Glomerular visceral epithelial cell (primary cell): ENCODE measurements around the gene MAML3.
"Not testable (repeated sequence)": the region's sequence is repeated elsewhere in the genome, so short reads cannot be mapped to it uniquely, and the experiment has no call there.

Experiments used
- DNase-seq: peaks from one replicate; pipeline ENCODE4 v3.0.0-alpha.2; 2016; ENCODE audit errors: extremely low spot score

The MAML3 gene

DNA sequence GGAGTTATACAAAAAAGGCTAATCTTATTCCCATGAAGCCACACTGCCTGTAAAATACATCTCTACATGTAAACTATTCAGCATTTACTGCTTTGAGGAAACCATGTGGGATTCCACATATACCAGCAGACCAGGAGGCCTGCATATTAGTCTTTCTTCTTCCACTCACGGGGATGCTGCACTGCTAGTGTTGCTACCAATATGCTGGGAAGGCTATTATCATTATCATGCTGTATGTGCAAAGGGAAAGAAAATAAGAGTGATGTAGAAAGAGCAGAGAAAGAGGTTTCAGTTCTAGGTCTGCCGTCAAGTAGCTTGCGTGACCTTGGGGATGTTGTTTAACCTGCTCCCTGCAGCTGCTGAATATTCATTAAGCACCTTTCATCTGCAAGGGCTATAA lies 427.4 kb downstream of the MAML3 start:
- DNase-seq = no peak

DNA sequence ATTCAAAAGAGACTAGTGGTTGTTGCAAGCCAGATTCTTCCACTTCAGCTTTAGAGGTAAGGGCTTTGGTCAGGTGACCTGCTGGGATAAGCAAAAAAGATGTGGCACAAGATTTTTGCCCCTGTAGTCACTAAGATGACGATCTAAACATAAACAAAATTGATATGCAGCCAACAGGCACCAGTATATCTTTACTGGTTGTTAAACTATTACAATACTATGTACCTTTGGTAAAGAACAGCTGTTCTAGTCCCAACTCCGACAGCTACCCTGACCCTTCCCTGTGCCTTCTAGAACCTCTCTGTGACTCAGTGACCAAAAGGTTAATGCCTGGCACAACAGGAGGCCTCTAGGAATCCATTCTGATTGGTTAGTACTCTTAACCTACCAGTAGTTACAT lies 428.7 kb downstream of the MAML3 start:
- no peak for DNase-seq

DNA sequence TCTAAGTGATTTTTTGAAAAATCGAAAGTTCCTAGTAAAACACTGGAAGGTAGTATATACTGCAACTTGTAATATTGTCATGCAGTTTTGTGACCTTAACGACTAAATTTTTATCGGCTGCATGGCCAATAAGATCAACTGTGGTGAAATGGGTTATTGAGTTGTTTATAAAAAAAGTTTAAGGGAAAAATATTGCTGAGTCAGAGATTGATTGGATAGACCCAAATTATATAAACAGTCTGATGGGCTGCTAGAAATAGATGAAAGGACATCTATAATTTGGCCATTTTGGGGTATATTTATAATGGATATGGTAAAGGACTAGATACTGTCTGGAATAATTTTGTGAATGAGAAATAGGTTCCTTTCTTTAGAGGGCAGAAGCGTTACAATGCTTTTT lies 432.2 kb downstream of the MAML3 start:
- DNase-seq = no peak

DNA sequence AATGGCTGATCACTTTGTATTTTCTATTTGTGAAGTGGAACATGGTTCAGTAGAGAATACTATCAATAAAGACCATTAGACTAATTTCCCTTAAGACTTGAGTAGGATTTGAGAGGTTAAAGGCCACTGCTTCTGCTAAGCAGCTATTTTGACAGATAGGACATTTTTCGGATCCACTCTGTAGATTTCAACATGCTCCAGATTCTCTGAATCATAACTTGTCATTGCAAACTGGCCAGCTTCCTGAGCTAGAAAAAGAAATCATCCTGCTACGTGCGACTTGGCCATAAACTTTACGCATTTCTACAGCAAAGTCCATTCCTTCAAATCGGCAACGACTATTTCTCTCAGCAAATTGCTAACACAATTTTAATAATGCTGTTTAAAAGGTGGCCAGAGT lies 433.2 kb downstream of the MAML3 start:
- no peak for DNase-seq

DNA sequence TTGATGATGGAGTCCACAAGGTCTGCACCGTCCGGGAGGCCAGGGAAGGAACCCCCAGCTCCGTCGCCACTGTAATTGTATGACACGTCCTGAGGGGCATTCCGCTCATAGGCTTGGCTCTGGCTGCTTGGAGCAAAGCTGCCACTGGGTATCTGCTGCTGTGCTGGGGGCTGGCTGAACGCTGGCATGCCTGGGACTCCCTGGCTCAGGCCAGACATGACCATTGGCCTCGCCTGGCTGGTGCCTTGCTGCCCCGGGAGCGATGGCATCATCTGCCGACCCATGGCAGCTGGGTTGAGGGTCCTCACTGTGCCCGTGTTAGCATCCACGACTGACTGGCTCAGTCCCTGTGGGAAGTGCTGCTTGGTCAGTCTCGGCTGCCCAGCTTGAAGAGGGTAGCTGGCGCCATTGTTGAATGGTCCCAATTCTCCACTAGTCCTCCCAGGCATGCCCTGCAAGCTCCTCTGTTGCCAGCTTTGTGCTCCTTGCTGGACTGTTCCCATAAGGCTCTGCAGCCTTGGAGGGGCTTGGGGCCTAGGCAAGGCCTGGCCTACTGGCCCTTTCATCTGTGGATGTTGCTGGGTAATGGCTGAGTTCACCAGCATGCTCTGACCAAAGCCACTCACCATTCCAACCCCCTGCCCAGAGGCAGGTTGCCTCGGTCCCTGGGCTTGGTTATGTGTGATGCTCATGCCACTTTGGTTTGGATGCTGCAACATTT lies 434.4 kb downstream of the MAML3 start:
- no peak for DNase-seq

DNA sequence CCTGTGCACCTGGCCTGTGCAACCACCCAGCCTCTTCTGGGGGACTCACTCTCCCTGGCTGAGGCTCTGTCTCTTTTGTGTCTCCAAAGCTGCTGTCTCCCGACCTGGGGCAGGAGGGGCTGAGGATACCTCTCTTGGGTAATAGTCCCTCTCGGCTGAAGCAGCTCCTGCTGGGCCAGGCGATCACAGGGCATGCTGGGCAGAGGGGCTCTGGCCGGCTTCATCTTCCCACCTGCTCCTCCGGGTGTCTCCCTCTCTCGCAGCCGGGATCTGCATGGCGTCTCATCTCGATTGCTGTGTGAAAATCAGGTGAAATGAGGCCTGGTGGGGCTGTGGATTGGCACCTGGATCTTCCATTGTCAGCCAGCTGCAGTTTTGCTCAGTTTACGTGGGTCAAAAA lies 435.2 kb downstream of the MAML3 start:
- no peak for DNase-seq

DNA sequence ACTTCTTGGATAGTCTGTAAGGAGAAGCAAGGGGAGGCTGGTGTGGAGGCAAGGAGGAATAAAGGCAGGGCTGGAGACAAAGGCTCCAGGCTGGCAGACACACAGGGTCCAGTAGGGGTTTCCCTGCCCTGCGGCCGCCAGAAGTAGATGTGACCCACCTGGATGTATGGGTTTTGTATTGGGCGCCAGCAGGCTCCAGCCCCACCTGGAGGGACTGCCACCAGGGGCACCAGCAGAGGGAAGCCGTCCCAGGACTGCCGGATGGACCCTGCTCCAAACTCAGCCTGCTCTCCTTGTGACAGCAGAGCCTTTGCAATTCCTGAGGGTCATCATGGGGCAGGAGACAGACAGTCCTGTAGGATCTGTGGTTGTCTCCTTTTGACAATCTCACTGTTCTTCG lies 435.6 kb downstream of the MAML3 start:
- no peak for DNase-seq

DNA sequence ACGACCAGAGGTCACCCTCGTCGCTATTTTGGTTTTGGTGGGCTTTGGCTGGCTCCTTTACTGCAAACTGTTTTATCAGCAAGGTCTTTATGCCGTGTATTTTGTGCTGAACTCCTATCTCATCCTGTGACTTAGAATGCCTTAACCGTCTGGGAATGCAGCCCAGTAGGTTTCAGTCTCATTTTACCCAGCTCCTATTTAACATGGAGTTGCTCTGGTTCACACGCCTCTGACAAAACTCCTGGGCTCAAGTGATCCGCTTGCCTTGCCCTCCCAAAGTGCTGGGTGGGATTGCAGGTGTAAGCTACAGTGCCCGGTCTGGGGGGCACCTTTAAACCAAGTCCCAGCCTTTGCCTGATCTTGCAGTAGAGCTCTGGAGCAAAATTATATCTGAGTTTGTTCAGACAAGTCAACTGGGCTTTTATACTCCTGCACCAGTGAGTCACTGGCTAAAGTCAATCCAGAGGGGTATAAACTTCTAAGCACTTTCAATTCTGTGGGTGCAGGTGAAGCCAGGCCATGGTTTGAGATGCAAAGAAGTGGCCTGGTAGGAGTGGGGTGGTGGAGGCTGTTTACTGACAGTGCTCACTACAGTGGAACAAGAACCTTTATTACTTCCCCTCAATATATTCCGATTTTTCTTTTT lies 438.1 kb downstream of the MAML3 start:
- no peak for DNase-seq

DNA sequence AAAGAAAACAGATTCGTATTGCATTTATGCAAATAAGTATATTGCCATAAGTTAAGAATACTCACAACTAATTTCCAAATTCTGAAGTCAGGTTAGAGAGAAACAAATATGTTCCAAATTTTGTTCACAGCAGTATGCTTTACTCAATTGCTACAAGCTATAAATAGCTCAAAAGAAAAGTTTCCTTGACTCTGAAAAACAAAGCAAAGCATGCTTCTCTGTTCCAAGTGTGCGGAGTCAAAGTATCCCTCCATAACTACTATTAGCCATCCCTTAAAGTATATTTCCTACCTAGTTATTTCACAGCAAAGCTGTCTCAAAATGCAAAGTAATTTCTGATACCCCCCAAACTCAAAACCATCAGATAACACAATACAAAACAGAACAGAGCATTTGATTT lies 441.1 kb downstream of the MAML3 start:
- DNase-seq = no peak

DNA sequence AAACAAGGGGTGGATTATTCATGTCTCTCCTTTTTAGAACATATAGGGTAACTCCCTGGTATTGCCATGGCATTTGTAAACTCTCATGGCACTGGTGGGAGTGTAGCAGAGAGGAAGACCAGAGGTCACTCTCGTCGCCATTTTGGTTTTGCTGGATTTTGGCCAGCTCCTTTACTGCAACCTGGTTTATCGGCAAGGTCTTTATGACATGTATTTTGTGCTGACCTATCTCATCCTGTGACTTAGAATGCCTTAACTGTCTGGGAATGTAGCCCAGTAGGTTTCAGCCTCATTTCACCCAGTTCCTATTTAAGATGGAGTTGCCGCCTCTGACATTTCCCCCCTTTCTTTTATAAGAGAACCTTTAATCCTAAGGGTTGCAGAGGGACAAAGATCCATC lies 442.5 kb downstream of the MAML3 start:
- peak; percentile 74 for DNase-seq

DNA sequence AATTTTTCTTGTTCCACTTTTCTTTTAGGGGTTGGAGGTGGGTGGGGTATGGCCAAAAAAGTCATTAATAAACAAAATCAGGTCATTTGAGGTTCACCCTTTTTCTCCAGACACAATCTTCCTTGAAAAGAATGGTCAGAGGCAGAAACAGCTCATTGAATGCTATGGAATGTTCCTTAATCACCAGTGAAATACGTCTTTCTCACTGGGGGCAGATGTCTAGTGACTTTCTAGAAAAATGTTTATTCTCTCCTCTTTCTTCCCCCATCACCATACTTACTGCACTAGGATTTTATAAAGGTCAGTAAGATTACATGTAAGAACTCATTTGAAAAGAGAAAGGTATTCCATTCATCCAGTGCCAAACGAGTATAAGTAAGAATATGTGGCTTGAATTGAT lies 443.9 kb downstream of the MAML3 start:
- no peak for DNase-seq

DNA sequence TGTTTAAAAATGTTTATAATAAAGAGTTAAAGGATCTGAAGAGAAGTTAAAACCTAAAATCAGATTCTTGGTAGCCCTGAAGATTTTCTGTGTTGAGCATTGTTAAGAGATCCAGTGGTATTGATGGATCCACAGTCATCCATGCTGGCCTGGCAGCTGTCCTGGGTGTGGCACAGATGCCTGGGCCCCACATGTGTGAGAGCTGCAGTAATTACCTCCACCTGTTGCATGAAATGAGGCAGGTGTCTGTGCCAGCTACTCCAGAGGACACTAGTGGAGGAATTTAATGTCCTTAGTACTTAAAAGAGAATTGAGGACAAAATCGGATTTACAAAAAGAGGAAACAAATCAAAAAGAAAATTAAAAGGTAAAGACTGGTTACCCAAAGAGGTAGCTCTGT lies 444.3 kb downstream of the MAML3 start:
- no peak for DNase-seq

DNA sequence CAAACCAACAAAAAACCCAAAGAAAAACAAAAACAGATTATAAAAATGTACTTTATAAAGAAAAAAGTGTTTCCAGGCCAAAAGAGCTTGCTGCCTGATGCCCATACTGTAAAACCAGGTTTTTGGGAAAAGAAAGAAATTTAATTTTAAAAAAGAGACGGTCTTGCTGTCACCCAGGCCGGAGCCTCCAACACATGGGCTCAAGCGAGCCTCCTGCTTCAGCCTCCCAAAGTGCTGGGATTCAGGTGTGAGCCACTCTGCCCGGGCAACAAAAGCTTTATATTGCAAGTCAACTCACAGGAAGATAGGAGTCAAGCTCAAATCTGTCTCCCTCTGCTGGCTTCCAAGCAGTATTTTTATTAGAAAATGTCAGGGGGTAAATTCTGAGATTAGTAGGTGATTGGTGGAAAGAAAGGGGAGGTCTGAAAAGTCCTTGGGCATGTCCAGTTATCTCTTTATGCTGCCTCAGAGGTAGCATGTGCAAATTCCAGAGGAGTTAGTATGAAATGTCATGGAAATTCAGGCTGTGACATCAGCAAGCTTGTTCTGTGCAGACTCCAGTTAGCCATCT lies 449.0 kb downstream of the MAML3 start:
- DNase-seq = no peak

DNA sequence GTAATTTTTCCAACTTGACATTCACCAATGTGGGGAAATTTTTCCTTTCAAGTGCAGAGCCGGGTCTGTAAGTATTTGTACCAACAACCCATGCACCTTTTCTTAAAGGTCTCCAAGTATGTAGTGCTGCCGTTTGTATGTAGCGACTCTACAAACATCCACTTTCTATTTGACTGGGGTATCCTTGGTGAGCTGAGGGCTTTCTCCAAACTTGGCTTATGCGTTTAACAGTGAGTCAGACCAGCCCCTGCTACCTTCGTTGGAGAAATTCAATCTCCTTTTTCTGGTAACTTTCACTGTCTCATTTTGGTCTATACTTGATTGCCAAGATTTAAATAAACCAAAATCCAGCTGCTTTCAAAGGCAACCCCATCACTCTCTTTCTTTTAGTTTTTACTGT lies 453.4 kb downstream of the MAML3 start:
- no peak for DNase-seq

DNA sequence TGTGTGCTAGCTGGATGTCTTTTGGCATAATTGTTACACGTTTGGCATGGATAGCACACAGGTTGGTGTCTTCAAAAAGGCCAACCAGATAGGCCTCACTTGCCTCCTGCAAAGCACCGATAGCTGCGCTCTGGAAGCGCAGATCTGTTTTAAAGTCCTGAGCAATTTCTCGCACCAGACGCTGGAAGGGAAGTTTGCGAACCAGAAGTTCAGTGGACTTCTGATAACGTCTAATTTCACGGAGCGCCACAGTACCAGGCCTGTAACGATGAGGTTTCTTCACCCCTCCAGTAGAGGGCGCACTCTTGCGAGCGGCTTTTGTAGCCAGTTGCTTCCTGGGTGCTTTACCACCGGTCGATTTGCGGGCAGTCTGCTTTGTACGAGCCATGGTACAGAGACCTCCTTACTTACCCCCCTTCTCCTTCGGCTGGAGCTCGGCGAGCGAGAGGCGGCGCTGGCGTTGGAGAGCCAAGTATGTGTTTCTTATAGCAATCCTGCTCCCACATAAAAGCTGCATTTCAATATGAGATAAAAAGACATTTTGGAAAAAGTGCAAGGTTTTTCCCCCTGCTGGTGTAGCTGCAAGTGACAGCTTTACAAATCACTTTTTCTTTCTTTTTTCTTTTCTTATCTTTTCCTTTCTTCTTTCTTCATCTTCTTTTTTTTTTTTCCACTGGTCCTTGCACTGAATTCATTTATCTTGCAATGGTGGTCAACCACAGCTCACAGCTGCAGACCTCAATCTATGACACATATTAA lies 455.6 kb downstream of the MAML3 start:
- not testable (repeated sequence) for DNase-seq

DNA sequence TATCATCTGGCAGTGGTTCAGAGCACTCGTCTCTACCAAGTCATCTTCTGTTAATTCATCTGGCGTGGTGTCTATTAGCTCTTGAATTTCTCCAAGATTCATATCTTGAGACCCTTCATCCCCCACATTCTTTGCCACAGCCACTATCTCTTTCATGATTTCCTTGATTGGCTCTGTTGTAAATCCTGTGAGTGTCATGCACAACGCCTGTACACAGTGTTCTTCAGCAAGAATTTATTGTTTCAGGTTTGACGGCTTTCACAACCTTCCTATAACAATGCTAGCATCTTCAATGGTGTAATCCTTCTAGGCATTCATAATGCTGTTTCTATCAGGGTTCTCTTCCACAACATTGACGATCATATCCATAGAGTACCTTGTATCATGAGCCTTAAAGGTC lies 457.5 kb downstream of the MAML3 start:
- no peak for DNase-seq

DNA sequence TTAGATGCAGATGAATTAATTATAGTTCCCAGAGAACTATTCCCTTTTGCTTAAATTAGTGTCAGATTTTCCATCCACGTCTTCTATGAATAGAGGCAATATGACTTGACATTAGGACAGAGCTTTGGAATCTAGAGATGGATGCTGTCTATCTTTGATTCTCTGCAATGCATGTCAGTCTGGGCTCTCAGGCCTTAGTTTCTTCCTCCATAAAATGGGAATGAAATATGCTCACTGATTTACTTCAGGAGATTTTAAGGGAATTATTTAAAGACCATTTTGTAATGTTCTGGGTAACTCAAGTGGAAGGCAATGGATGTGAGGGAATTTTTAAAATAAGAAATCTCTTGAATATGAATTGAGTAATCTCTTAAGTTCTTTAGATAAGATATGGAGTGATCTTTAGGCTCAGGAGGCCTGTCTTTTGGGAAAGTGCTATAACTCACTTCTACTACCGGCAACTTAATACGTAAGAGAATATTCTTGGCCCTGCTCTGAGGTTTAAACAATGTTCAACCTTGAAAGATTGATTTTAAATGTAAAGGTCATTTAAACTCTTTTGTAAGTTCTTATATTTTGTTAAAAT lies 459.4 kb downstream of the MAML3 start:
- no peak for DNase-seq

DNA sequence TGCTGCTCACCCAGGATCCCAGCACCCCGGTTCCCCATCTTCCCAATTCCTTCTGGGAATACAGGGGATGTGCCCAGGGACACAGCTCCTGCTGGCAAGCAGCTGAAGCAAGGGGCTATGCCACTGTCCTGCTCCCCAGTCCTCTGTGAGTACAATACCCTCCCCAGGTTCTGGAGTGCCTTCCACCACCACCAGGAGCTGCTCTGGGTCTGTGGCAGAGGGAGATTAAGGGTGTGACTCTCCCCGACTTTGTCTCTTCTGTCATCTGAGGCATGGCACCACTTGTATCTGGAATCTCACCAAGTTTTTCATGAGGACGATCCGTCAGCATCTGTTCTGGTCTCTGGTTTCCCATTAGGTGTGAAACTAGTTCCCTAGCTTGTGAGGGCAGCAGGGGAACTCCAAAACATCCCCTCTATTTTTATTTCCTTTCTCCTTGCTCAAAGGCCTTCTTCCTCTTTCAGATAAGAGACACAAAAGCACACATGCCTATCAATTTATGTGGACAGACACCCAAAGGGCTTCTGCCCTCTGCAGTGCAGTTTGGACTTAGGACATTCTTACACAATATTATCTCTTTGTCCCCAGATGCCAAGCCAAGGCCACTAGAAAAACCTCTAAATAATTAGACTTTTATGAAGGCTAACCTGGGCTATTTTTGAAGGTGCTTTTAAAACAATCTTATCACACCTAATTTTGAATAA lies 461.5 kb downstream of the MAML3 start:
- no peak for DNase-seq

DNA sequence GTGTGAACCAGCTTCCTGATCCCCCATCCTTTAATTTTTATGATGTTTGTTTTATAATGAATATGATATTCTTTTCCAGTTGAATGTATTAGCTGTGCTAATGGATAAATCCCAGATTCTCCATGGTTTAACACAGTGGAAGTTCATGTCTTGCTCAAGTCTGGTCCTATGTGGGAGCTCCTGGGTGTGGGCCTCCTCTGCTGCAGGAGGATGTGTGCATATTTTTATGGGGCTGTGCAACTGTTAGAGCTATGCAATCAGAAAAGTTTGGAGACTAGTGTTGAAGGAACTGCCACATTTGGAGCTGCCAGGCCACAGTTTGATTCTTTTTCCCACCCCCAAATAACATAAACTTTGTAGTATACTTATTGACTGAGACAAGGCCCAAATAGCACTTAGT lies 463.6 kb downstream of the MAML3 start:
- DNase-seq = no peak

DNA sequence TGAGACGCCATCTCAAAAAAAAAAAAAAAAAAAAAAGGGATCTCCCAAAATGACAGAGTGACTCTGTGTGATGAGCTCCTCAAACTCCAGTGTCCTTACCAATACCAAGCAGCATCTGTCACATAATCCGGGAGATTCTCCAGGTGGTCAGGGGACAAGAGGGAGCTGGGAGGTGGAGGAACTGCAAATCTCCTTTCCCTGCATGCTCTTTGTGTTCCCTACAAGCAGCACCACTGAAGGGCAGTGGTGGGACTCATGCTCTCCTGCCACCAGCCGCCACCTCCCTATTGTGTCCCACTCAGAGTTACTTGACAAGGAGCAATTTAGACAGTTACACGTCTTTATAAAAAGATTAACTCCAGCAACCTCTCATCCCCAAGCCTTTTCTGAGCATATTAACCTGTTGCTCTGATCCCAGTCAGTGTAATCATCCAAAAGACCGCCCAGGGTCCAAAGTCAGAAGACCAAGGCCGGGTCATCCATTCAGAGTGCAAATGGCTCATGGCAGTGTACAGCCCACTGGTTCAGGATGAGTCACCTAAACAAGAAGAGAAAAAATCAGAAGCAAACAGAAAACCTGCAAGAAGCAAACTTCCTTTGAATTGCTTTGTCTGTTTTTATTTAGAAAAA lies 464.8 kb downstream of the MAML3 start:
- DNase-seq = no peak

DNA sequence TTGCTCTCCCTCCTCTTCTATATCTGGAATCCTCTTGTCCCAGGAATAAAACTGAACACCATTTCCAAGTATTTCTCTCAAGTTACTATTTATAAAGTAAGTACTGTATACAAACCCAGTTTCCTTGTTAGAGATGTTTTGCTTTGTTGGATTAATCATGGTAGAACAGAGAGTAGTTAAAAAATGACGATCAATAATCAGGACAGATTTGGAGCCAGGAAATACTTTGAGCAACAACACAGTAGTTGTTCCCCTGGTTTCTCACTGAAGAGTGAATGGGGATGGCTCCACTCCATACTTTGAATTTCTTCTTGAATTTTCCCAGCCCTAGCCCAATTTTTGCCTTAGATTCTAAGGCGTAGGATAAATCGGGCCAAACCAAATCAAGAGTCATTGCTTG lies 467.0 kb downstream of the MAML3 start:
- DNase-seq = no peak
